Measurements from ENCODE around the gene NRP1. TPM values are rescaled to one million over a fixed set of nuclear protein-coding genes. Genes with fewer than 3 reads are reported as not detected.

NRP1 gene
- total RNA-seq, 1 donor = 197 TPM

GRCh38 chr10:33252794-33253203 is 81.7 kb downstream of the NRP1 start:
- DNase-seq (ENCODE audit: low read depth) = peak; percentile 83
- no peak for TF ChIP-seq CTCF (IDR thresholded peaks at IDR 0.05; ENCODE audit: insufficient read depth, low read depth, low read length)
- no peak overlapping the region for H3K4me3 ChIP-seq (ENCODE audit: low read depth, low read length)

- TF ChIP-seq CTCF (IDR thresholded peaks at IDR 0.05; ENCODE audit: insufficient read depth, low read depth, low read length) = no peak
- no peak for DNase-seq (ENCODE audit: low read depth)
- H3K4me3 ChIP-seq (ENCODE audit: low read depth, low read length) = no peak overlapping the region
Measured at GRCh38 chr10:33252324-33252723, 82.1 kb downstream of the NRP1 start.

- no peak overlapping the region for H3K4me3 ChIP-seq (ENCODE audit: low read depth, low read length)
- DNase-seq (ENCODE audit: low read depth) = no peak
- no peak for TF ChIP-seq CTCF (IDR thresholded peaks at IDR 0.05; ENCODE audit: insufficient read depth, low read depth, low read length)
Measured at GRCh38 chr10:33249659-33250345, 84.7 kb downstream of the NRP1 start.

GRCh38 chr10:33249137-33249536 is 85.3 kb downstream of the NRP1 start:
- DNase-seq (ENCODE audit: low read depth) = no peak
- TF ChIP-seq CTCF (IDR thresholded peaks at IDR 0.05; ENCODE audit: insufficient read depth, low read depth, low read length) = no peak
- H3K4me3 ChIP-seq (ENCODE audit: low read depth, low read length) = no peak overlapping the region

GRCh38 chr10:33248638-33249037 is 85.8 kb downstream of the NRP1 start:
- DNase-seq (ENCODE audit: low read depth) = peak; percentile 92
- no peak for TF ChIP-seq CTCF (IDR thresholded peaks at IDR 0.05; ENCODE audit: insufficient read depth, low read depth, low read length)
- no peak overlapping the region for H3K4me3 ChIP-seq (ENCODE audit: low read depth, low read length)

GRCh38 chr10:33247221-33247922 is 87.1 kb downstream of the NRP1 start:
- no peak overlapping the region for H3K4me3 ChIP-seq (ENCODE audit: low read depth, low read length)
- no peak for DNase-seq (ENCODE audit: low read depth)
- TF ChIP-seq CTCF (IDR thresholded peaks at IDR 0.05; ENCODE audit: insufficient read depth, low read depth, low read length) = no peak
